Astrocyte (in vitro differentiated cells and primary cell): Measurements from ENCODE around the gene SEC22A. TPM values are rescaled to one million over a fixed set of nuclear protein-coding genes. Genes with fewer than 3 reads are reported as not detected.

ENCODE experiments used
- DNase-seq: peaks from one replicate; pipeline ENCODE4 v3.0.0-alpha.2; 2010; ENCODE audit warnings: low read depth
- FAIRE-seq: peaks from 2 replicates; lab custom pipeline; 2011; peaks lifted over from hg19 to GRCh38; lab: Jason Lieb, UNC
- H2AFZ ChIP-seq: 2 replicates; pipeline ENCODE4 v1.6.0; 2012; ENCODE audit warnings: low read depth, low read length, inconsistent platforms
- H3K27ac ChIP-seq: 2 replicates; pipeline ENCODE4 v1.5.1; 2011; ENCODE audit warnings: low read depth, low read length, inconsistent platforms
- H3K27me3 ChIP-seq: 2 replicates; pipeline ENCODE4 v1.6.0; 2011; ENCODE audit warnings: low read length, inconsistent platforms; ENCODE audit not compliant: insufficient read depth
- H3K36me3 ChIP-seq: 2 replicates; pipeline ENCODE4 v1.5.1; 2011; ENCODE audit warnings: low read length, inconsistent platforms; ENCODE audit not compliant: insufficient read depth
- H3K4me1 ChIP-seq: 2 replicates; pipeline ENCODE4 v1.5.1; 2011; ENCODE audit warnings: low read length, inconsistent platforms; ENCODE audit not compliant: insufficient read depth
- H3K4me2 ChIP-seq: 2 replicates; pipeline ENCODE4 v1.6.0; 2012; ENCODE audit warnings: low read length, inconsistent platforms
- H3K4me3 ChIP-seq: 2 replicates; pipeline ENCODE4 v1.5.1; 2011; ENCODE audit warnings: low read depth, mild to moderate bottlenecking, low read length, inconsistent platforms; ENCODE audit not compliant: insufficient read depth
- H3K79me2 ChIP-seq: 2 replicates; pipeline ENCODE4 v1.6.0; 2012; ENCODE audit warnings: mild to moderate bottlenecking, low read length, inconsistent platforms; ENCODE audit not compliant: insufficient read depth
- H3K9ac ChIP-seq: 2 replicates; pipeline ENCODE4 v1.6.0; 2012; ENCODE audit warnings: mild to moderate bottlenecking, low read length, inconsistent platforms
- H3K9me3 ChIP-seq: 2 replicates; pipeline ENCODE4 v1.5.1; 2012; ENCODE audit warnings: low read depth, mild to moderate bottlenecking, low read length, inconsistent platforms; ENCODE audit not compliant: insufficient read depth
- H4K20me1 ChIP-seq: 2 replicates; pipeline ENCODE4 v1.6.0; 2012; ENCODE audit warnings: low read length, inconsistent platforms; ENCODE audit not compliant: insufficient read depth
- H3K27ac Mint-ChIP-seq: one replicate; pipeline ENCODE4 v1.8.0; 2021; ENCODE audit warnings: mild to moderate bottlenecking, mixed read lengths; ENCODE audit not compliant: unreplicated experiment
- H3K27me3 Mint-ChIP-seq: one replicate; pipeline ENCODE4 v1.8.0; 2021; ENCODE audit warnings: low read depth, mixed read lengths; ENCODE audit not compliant: unreplicated experiment
- H3K36me3 Mint-ChIP-seq: one replicate; pipeline ENCODE4 v1.8.0; 2021; ENCODE audit warnings: low read depth, mixed read lengths; ENCODE audit not compliant: unreplicated experiment
- H3K4me1 Mint-ChIP-seq: one replicate; pipeline ENCODE4 v1.8.0; 2021; ENCODE audit warnings: low read depth, mixed read lengths; ENCODE audit not compliant: unreplicated experiment
- H3K4me3 Mint-ChIP-seq: one replicate; pipeline ENCODE4 v1.8.0; 2021; ENCODE audit warnings: mild to moderate bottlenecking, moderate library complexity, mixed read lengths; ENCODE audit not compliant: unreplicated experiment
- H3K9me3 Mint-ChIP-seq: one replicate; pipeline ENCODE4 v1.8.0; 2021; ENCODE audit warnings: mild to moderate bottlenecking, mixed read lengths; ENCODE audit not compliant: unreplicated experiment
- CTCF ChIP-seq: IDR thresholded peaks from 2 replicates; pipeline ENCODE4 v1.5.1; 2011; ENCODE audit warnings: low read depth, mild to moderate bottlenecking, inconsistent platforms, low read length, moderate library complexity; ENCODE audit not compliant: insufficient read depth
- EZH2 ChIP-seq: IDR thresholded peaks from 2 replicates; pipeline ENCODE4 v1.6.1; 2012; ENCODE audit warnings: mild to moderate bottlenecking, low read length, inconsistent platforms; ENCODE audit not compliant: insufficient read depth
- total RNA-seq: library from RNA; stranded (reverse); gene quantifications from 2 replicates; pipeline ENCODE4 v1.2.1, GENCODE V29; 2021

Gene SEC22A
- total RNA-seq, 1 donor from 2014 or later = 10.9 TPM

- FAIRE-seq (no peak), DNase-seq (no peak)
- Histone ChIP-seq H3K9ac (no peak overlapping the region), H3K4me1 (no peaks in the 10 kb centered on the region), H3K4me3 (no peak overlapping the region), H2AFZ (no peak overlapping the region), H3K9me3 (no peaks in the 10 kb centered on the region), H3K27me3 (no peaks in the 10 kb centered on the region), H3K79me2 (no peaks in the 10 kb centered on the region), H3K4me2 (no peak overlapping the region), H3K36me3 (peaks cover 11% of the 10 kb centered on the region), H3K27ac (no peak overlapping the region), H4K20me1 (peaks cover 2% of the 10 kb centered on the region)
- no peak overlapping the region for H3K27ac Mint-ChIP-seq
- H3K27me3 Mint-ChIP-seq = no peaks in the 10 kb centered on the region
- peaks cover 13% of the 10 kb centered on the region for H3K4me1 Mint-ChIP-seq
- no peak overlapping the region for H3K4me3 Mint-ChIP-seq
- H3K36me3 Mint-ChIP-seq = peaks cover 24% of the 10 kb centered on the region
- no peaks in the 10 kb centered on the region for H3K9me3 Mint-ChIP-seq
- TF ChIP-seq CTCF = no peak
- no peak for TF ChIP-seq EZH2
Observed at GRCh38 chr3:123168122-123168521, 33.6 kb upstream of the SEC22A start.

- H3K4me1 Mint-ChIP-seq = peaks cover 13% of the 10 kb centered on the region
- FAIRE-seq (no peak), DNase-seq (no peak)
- Histone ChIP-seq H3K9me3 (no peaks in the 10 kb centered on the region), H3K79me2 (no peaks in the 10 kb centered on the region), H3K27ac (no peak overlapping the region), H2AFZ (no peak overlapping the region), H3K4me2 (no peak overlapping the region), H3K27me3 (no peaks in the 10 kb centered on the region), H3K36me3 (peaks cover 10% of the 10 kb centered on the region), H3K9ac (no peak overlapping the region), H3K4me1 (no peaks in the 10 kb centered on the region), H4K20me1 (peaks cover 2% of the 10 kb centered on the region), H3K4me3 (no peak overlapping the region)
- H3K27me3 Mint-ChIP-seq = no peaks in the 10 kb centered on the region
- TF ChIP-seq CTCF = no peak
- TF ChIP-seq EZH2 = no peak
- H3K27ac Mint-ChIP-seq = no peak overlapping the region
- peaks cover 19% of the 10 kb centered on the region for H3K36me3 Mint-ChIP-seq
- no peak overlapping the region for H3K4me3 Mint-ChIP-seq
- no peaks in the 10 kb centered on the region for H3K9me3 Mint-ChIP-seq
Observed at GRCh38 chr3:123168605-123169004, 33.1 kb upstream of the SEC22A start.

GRCh38 chr3:123169492-123169929 is 32.2 kb upstream of the SEC22A start:
- Mint-ChIP-seq H3K4me3 (no peak overlapping the region), H3K4me1 (peaks cover 13% of the 10 kb centered on the region), H3K27me3 (no peaks in the 10 kb centered on the region), H3K9me3 (no peaks in the 10 kb centered on the region), H3K27ac (peak overlapping the region; percentile 55), H3K36me3 (peaks cover 15% of the 10 kb centered on the region)
- TF ChIP-seq EZH2 = no peak
- TF ChIP-seq CTCF = no peak
- Histone ChIP-seq H3K79me2 (no peaks in the 10 kb centered on the region), H2AFZ (no peak overlapping the region), H3K9me3 (no peaks in the 10 kb centered on the region), H3K27me3 (no peaks in the 10 kb centered on the region), H3K27ac (no peak overlapping the region), H3K36me3 (peaks cover 8% of the 10 kb centered on the region), H3K4me2 (no peak overlapping the region), H3K4me1 (no peaks in the 10 kb centered on the region), H3K4me3 (no peak overlapping the region), H3K9ac (no peak overlapping the region), H4K20me1 (peaks cover 2% of the 10 kb centered on the region)
- no peak for FAIRE-seq
- DNase-seq = no peak
